GM12878 (cell line): ENCODE data around the gene SH2D6. TPM values are rescaled to one million over a fixed set of nuclear protein-coding genes. Genes with fewer than 3 reads are reported as not detected.

ENCODE experiments used
- ATAC-seq: fragments of 200-7000 bp; cut with Tn5 transposase; 3 replicates; pipeline ENCODE4 v1.9.1; 2020; ENCODE audit warnings: mild to moderate bottlenecking, moderate library complexity
- BruUV-seq: library from RNA; stranded (reverse); fragments of 400-500 nt; replicated peaks from 2 replicates; lab custom pipeline; 2021; lab: Mats Ljungman, UMichigan
- CTCF ChIA-PET: fragments of 300-600 bp; sonication (Branson Sonifier 250); formaldehyde crosslinking; extraction: SDS; loops from one replicate; lab custom pipeline; 2021; ENCODE audit warnings: inconsistent platforms; lab: Yijun Ruan, JAX
- POLR2A ChIA-PET: fragments of 350-600 bp; formaldehyde crosslinking; extraction: SDS; loops from one replicate; lab custom pipeline; 2021; ENCODE audit warnings: inconsistent platforms; lab: Charles Lee
- RAD21 ChIA-PET: fragments of 300-600 bp; sonication (Branson Sonifier 250); formaldehyde crosslinking; loops from one replicate; lab custom pipeline; 2023; ENCODE audit warnings: antibody characterized with exemption; ENCODE audit not compliant: unreplicated experiment; lab: Charles Lee
- SMC1A ChIA-PET: fragments of 300-600 bp; sonication (Branson Sonifier 250); formaldehyde crosslinking; loops from one replicate; lab custom pipeline; 2023; ENCODE audit not compliant: unreplicated experiment, uncharacterized antibody; lab: Charles Lee
- DNase-seq: peaks from one replicate; pipeline ENCODE4 v3.0.0-alpha.2; 2011; ENCODE audit warnings: low read depth, low spot score
- FAIRE-seq: peaks from 3 replicates; lab custom pipeline; 2011; peaks lifted over from hg19 to GRCh38; lab: Jason Lieb, UNC
- H2AFZ ChIP-seq: 2 replicates; pipeline ENCODE4 v1.6.0; 2011; ENCODE audit warnings: low read depth, low read length, control low read depth; ENCODE audit not compliant: control insufficient read depth
- H3K27ac ChIP-seq: 2 replicates; pipeline ENCODE4 v1.5.1; 2011; ENCODE audit warnings: control low read depth; ENCODE audit not compliant: control insufficient read depth, insufficient read depth
- H3K27me3 ChIP-seq, 2 experiments: replicated peaks in 1 of 2; 2 replicates each; pipeline versions ENCODE4 v1.6.0 to v1.6.1; 2011; ENCODE audit warnings: low read length in 1 of 2; ENCODE audit not compliant: control insufficient read depth in 2 of 2, insufficient read depth in 2 of 2
- H3K36me3 ChIP-seq, 2 experiments: 2 replicates each; pipeline ENCODE4 v1.5.1; 2011; ENCODE audit warnings: low read length in 1 of 2; ENCODE audit not compliant: control insufficient read depth in 2 of 2, insufficient read depth in 2 of 2
- H3K4me1 ChIP-seq: 2 replicates; pipeline ENCODE4 v1.6.1; 2011; ENCODE audit warnings: mild to moderate bottlenecking, low read length, moderate library complexity, mixed read lengths; ENCODE audit not compliant: control insufficient read depth, insufficient read depth
- H3K4me2 ChIP-seq: 2 replicates; pipeline ENCODE4 v1.6.0; 2011; ENCODE audit warnings: control low read depth; ENCODE audit not compliant: control insufficient read depth, insufficient read depth
- H3K4me3 ChIP-seq: fragments of 200-600 bp; sonication (generic); 2 replicates; pipeline ENCODE4 v1.5.1; 2016
- H3K79me2 ChIP-seq: 2 replicates; pipeline ENCODE4 v1.6.0; 2011; ENCODE audit warnings: low read length; ENCODE audit not compliant: control insufficient read depth, insufficient read depth
- H3K9ac ChIP-seq: 2 replicates; pipeline ENCODE4 v1.8.0; 2011; ENCODE audit warnings: low read length, control low read depth, mixed read lengths; ENCODE audit not compliant: control insufficient read depth, insufficient read depth
- H3K9me3 ChIP-seq: replicated peaks from 3 replicates; pipeline ENCODE4 v1.5.1; 2011; ENCODE audit warnings: mild to moderate bottlenecking, low read length; ENCODE audit not compliant: control insufficient read depth, insufficient read depth
- H4K20me1 ChIP-seq: 2 replicates; pipeline ENCODE4 v1.6.0; 2011; ENCODE audit not compliant: control insufficient read depth, insufficient read depth
- BACH1 ChIP-seq: fragments of 450-650 bp; IDR thresholded peaks from 2 replicates; pipeline ENCODE4 v1.6.1; 2017; ENCODE audit warnings: mild to moderate bottlenecking, borderline replicate concordance
- EZH2 ChIP-seq: IDR thresholded peaks from 2 replicates; pipeline ENCODE4 v1.6.1; 2012; ENCODE audit warnings: low read depth, mild to moderate bottlenecking, control low read depth, inconsistent platforms, low read length, borderline replicate concordance; ENCODE audit not compliant: control insufficient read depth
- IKZF1 ChIP-seq: fragments of 450-650 bp; conservative IDR thresholded peaks from 2 replicates; pipeline ENCODE4 v1.6.1; 2017; ENCODE audit warnings: antibody characterized with exemption, mild to moderate bottlenecking
- IKZF2 ChIP-seq, 2 experiments: fragments of 450-650 bp; IDR thresholded peaks; 2 replicates each; pipeline ENCODE4 v1.6.1; 2017; ENCODE audit warnings: mild to moderate bottlenecking in 2 of 2, moderate library complexity in 2 of 2
- LARP7 ChIP-seq: fragments of 450-650 bp; IDR thresholded peaks from 2 replicates; pipeline ENCODE4 v1.6.1; 2017; ENCODE audit warnings: mild to moderate bottlenecking
- RCOR1 ChIP-seq: conservative IDR thresholded peaks from 2 replicates; pipeline ENCODE4 v1.6.1; 2012; ENCODE audit warnings: low read depth, low read length, improper control_type of control experiment
- SUZ12 ChIP-seq: fragments of 200-600 bp; sonication (generic); IDR thresholded peaks from one replicate; pipeline ENCODE4 v1.6.1; 2018; ENCODE audit warnings: antibody characterized with exemption, mild to moderate bottlenecking; ENCODE audit not compliant: unreplicated experiment
- YY1 ChIP-seq: IDR thresholded peaks from 2 replicates; pipeline ENCODE4 v1.6.1; 2011; ENCODE audit warnings: low read depth, mild to moderate bottlenecking, low read length
- WGBS: methylation state at CpG from one replicate; pipeline ENCODE4 v1.1.6; 2016; ENCODE audit warnings: low lambda C conversion rate; ENCODE audit not compliant: insufficient replicate concordance, insufficient coverage; ENCODE audit errors: missing lambda C conversion rate; 5-methylcytosine and 5-hydroxymethylcytosine counted together
- in situ Hi-C: fragments of 300-500 bp; cut with MboI; formaldehyde crosslinking; loops from 9 replicates; pipeline ENCODE4 v1.14.3; 2018; ENCODE audit warnings: mixed read lengths
- intact Hi-C: fragments of 100-400 bp; cut with micrococcal nuclease; formaldehyde crosslinking; loops from one replicate; pipeline ENCODE4 v1.14.2; 2022; ENCODE audit not compliant: unreplicated experiment
- polyA plus RNA-seq, 11 experiments: library from polyadenylated mRNA; depleted of rRNA in 4 of 11; unstranded in 6 of 11; stranded (reverse) in 5 of 11; fragments of >200 nt; fragmentation: Nextera tagmentation in 4 of 11; fragmentation: Illumina TruSeq in 1 of 11; extraction: Ambion mirVana in 4 of 11; extraction: Trizol in 1 of 11; gene quantifications; 1 replicate in 1 of 11; 2 replicates in 10 of 11; pipeline versions ENCODE4 v1.2.1 to v1.2.3, GENCODE V29; 2011 to 2016; ENCODE audit warnings: inconsistent platforms in 2 of 11, missing spikeins in 2 of 11, low read depth in 1 of 11
- total RNA-seq, 4 experiments: library from RNA; depleted of rRNA in 3 of 4; stranded (reverse); fragments of >200 nt in 3 of 4; fragmentation: Illumina TruSeq in 1 of 4; extraction: Trizol in 1 of 4; gene quantifications; 2 replicates each; pipeline versions ENCODE4 v1.2.1 to v1.2.3, GENCODE V29; 2013 to 2021
- TF ChIP-seq, protein P1 (sequence below): fragments of 450-650 bp; formaldehyde crosslinking; IDR thresholded peaks from 2 replicates; pipeline ENCODE4 v1.5.0; 2022; ENCODE audit warnings: mild to moderate bottlenecking, missing genetic modification characterization
- TF ChIP-seq, protein P2 (sequence below): fragments of 450-650 bp; conservative IDR thresholded peaks from 2 replicates; pipeline ENCODE4 v1.6.1; 2017; ENCODE audit warnings: mild to moderate bottlenecking, moderate library complexity
- TF ChIP-seq, protein P3 (sequence below): fragments of 450-650 bp; IDR thresholded peaks from 2 replicates; pipeline ENCODE4 v1.6.1; 2017; ENCODE audit warnings: mild to moderate bottlenecking, low read depth, inconsistent platforms; ENCODE audit not compliant: poor library complexity, severe bottlenecking

Gene SH2D6
- total and polyA plus RNA-seq, 10 of the 15 experiments (the other 5 are each of a cell fraction or from before 2014, with no cell fraction given) = 0.23 to 0.59 (median 0.34) TPM; not detected in 6

DNA sequence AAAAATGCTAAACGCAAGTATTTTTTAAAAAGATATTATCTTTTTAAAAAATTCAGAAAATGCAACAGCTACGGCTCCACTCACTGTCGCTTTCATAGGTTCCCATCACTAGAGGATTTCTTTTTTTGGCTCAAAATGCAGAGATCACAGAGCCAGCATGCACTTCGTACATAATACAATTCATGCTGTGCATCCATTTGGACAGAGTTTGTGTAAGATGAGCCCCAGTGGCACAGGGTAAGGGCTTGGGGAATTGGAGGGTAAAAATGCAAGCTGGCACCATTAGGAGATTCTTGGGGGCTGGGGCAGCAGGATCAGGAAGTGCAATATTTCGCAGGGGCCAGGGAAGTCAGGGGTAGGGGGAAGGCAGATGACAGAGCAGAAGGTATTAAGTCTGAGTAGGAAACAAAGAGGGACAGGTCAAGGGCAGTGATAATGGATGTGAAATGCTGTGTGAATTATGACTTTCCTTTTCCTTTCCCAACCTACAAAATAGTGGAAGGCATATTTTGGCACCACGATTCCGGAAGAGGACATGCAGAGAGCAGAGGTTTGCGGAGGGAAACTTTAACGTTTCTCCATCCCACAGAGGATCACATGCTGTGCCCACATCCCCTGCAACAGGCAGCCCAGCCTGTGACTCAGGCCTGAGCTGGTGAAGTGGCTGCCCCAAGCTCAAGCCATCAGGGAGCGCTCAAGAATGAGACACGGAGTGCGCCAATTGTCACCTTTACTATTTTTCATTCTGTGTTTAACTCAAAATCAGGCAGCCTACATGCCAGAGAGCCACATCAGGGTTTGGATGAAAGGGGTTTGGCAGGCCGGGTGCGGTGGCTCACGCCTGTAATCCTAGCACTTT, 13.1 kb upstream of the SH2D6 start:
- peak overlapping the region; percentile 70 for H2AFZ ChIP-seq
- ChIA-PET POLR2A (interaction anchor here (0.6 to 1.0 kb wide), 4 partner anchors 8 to 19 kb away, joined by 3 to 6 read pairs (median 3); partner anchors contain the start of gene SH2D6), RAD21 (interaction anchor here (0.9 to 1.0 kb wide), 3 partner anchors 13 to 147 kb away, joined by 3 read pairs; partner anchors contain the start of gene SH2D6), CTCF (interaction anchor here (0.6 to 2.0 kb wide), 4 partner anchors 13 to 720 kb away, joined by 3 to 7 read pairs (median 4); no protein-coding TSS in a partner anchor), SMC1A (interaction anchor here (1.4 to 2.7 kb wide), 2 partner anchors 14 to 16 kb away, joined by 4 to 10 read pairs; partner anchors contain the start of gene SH2D6)
- intact Hi-C loops = no loop called here
- peak; percentile 18 for FAIRE-seq
- no peaks in the 10 kb centered on the region for H3K27me3 ChIP-seq
- H3K4me2 ChIP-seq = peak overlapping the region; percentile 71
- no peak for DNase-seq
- no peaks in the 10 kb centered on the region for H3K36me3 ChIP-seq
- no peaks in the 10 kb centered on the region; the same call in 1 of the 3 replicates for H3K9me3 ChIP-seq
- no TSS peak for BruUV-seq
- H3K4me3 ChIP-seq = peak overlapping the region; percentile 24; the same call in 1 of the 2 replicates
- no peak for ATAC-seq
- in situ Hi-C loops = no loop called here
- peak overlapping the region; percentile 7; the same call in 1 of the 2 replicates for H3K9ac ChIP-seq
- H3K4me1 ChIP-seq = peaks cover 24% of the 10 kb centered on the region
- H4K20me1 ChIP-seq = no peaks in the 10 kb centered on the region
- H3K79me2 ChIP-seq = no peaks in the 10 kb centered on the region; the same call in none of the 2 replicates
- H3K27ac ChIP-seq = peak overlapping the region; percentile 11; the same call in 1 of the 2 replicates
- 41% methylated on average over 15 of the region's 15 CpGs for WGBS
- no peak for TF ChIP-seq BACH1
- TF ChIP-seq RCOR1 = no peak
- TF ChIP-seq, protein P1, sequence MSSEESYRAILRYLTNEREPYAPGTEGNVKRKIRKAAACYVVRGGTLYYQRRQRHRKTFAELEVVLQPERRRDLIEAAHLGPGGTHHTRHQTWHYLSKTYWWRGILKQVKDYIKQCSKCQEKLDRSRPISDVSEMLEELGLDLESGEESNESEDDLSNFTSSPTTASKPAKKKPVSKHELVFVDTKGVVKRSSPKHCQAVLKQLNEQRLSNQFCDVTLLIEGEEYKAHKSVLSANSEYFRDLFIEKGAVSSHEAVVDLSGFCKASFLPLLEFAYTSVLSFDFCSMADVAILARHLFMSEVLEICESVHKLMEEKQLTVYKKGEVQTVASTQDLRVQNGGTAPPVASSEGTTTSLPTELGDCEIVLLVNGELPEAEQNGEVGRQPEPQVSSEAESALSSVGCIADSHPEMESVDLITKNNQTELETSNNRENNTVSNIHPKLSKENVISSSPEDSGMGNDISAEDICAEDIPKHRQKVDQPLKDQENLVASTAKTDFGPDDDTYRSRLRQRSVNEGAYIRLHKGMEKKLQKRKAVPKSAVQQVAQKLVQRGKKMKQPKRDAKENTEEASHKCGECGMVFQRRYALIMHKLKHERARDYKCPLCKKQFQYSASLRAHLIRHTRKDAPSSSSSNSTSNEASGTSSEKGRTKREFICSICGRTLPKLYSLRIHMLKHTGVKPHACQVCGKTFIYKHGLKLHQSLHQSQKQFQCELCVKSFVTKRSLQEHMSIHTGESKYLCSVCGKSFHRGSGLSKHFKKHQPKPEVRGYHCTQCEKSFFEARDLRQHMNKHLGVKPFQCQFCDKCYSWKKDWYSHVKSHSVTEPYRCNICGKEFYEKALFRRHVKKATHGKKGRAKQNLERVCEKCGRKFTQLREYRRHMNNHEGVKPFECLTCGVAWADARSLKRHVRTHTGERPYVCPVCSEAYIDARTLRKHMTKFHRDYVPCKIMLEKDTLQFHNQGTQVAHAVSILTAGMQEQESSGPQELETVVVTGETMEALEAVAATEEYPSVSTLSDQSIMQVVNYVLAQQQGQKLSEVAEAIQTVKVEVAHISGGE (CRISPR knock-in tag) = no peak
- TF ChIP-seq, protein P2, sequence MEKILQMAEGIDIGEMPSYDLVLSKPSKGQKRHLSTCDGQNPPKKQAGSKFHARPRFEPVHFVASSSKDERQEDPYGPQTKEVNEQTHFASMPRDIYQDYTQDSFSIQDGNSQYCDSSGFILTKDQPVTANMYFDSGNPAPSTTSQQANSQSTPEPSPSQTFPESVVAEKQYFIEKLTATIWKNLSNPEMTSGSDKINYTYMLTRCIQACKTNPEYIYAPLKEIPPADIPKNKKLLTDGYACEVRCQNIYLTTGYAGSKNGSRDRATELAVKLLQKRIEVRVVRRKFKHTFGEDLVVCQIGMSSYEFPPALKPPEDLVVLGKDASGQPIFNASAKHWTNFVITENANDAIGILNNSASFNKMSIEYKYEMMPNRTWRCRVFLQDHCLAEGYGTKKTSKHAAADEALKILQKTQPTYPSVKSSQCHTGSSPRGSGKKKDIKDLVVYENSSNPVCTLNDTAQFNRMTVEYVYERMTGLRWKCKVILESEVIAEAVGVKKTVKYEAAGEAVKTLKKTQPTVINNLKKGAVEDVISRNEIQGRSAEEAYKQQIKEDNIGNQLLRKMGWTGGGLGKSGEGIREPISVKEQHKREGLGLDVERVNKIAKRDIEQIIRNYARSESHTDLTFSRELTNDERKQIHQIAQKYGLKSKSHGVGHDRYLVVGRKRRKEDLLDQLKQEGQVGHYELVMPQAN = no peak
- 0 out of 4 replicates have a peak, but pooled peaks of 1 of the 2 experiments have one; percentile 11 for TF ChIP-seq IKZF2 (IDR thresholded peaks at IDR 0.05)
- TF ChIP-seq LARP7 = no peak
- TF ChIP-seq YY1 = no peak
- TF ChIP-seq, protein P3, sequence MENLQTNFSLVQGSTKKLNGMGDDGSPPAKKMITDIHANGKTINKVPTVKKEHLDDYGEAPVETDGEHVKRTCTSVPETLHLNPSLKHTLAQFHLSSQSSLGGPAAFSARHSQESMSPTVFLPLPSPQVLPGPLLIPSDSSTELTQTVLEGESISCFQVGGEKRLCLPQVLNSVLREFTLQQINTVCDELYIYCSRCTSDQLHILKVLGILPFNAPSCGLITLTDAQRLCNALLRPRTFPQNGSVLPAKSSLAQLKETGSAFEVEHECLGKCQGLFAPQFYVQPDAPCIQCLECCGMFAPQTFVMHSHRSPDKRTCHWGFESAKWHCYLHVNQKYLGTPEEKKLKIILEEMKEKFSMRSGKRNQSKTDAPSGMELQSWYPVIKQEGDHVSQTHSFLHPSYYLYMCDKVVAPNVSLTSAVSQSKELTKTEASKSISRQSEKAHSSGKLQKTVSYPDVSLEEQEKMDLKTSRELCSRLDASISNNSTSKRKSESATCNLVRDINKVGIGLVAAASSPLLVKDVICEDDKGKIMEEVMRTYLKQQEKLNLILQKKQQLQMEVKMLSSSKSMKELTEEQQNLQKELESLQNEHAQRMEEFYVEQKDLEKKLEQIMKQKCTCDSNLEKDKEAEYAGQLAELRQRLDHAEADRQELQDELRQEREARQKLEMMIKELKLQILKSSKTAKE = no peak
- TF ChIP-seq EZH2 = no peak
- no peak for TF ChIP-seq IKZF1
- no peak for TF ChIP-seq SUZ12
